K562 (cell line): ENCODE data around the gene PTGES3. TPM values are rescaled to one million over a fixed set of nuclear protein-coding genes. Genes with fewer than 3 reads are reported as not detected.

ENCODE experiments used
- CBX2 ChIP-seq: fragments of 200-600 bp; sonication (generic); IDR thresholded peaks from one replicate; pipeline ENCODE4 v1.6.1; 2012; ENCODE audit warnings: mild to moderate bottlenecking, low read length, inconsistent platforms; ENCODE audit not compliant: insufficient read depth, poor library complexity, severe bottlenecking
- ETV5 ChIP-seq: sonication (generic); formaldehyde crosslinking; IDR thresholded peaks from 2 replicates; pipeline ENCODE4 v1.4.0; 2020; ENCODE audit warnings: low read depth, mild to moderate bottlenecking, missing genetic modification reagents
- EWSR1 ChIP-seq: fragments of 450-650 bp; IDR thresholded peaks from 2 replicates; pipeline ENCODE4 v1.6.1; 2018; ENCODE audit warnings: borderline replicate concordance, mild to moderate bottlenecking, low read depth, moderate library complexity; ENCODE audit not compliant: partially characterized antibody
- GABPB1 ChIP-seq: sonication (generic); formaldehyde crosslinking; IDR thresholded peaks from 2 replicates; pipeline ENCODE4 v1.8.0; 2022; ENCODE audit warnings: mild to moderate bottlenecking, missing genetic modification reagents
- HDAC6 ChIP-seq: IDR thresholded peaks from 2 replicates; pipeline ENCODE4 v1.6.1; 2012; ENCODE audit warnings: low read depth, mild to moderate bottlenecking, control low read depth, inconsistent platforms, low read length, moderate library complexity
- HEY1 ChIP-seq: fragments of 250-450 bp; sonication (Bioruptor Pico); IDR thresholded peaks from 2 replicates; pipeline ENCODE4 v1.5.0; 2020; ENCODE audit warnings: mild to moderate bottlenecking, moderate library complexity, borderline replicate concordance
- KLF16 ChIP-seq: IDR thresholded peaks from 2 replicates; pipeline ENCODE4 v1.6.1; 2016; ENCODE audit warnings: antibody characterized with exemption
- LCOR ChIP-seq: sonication (generic); formaldehyde crosslinking; IDR thresholded peaks from 2 replicates; pipeline ENCODE4 v1.8.0; 2022; ENCODE audit warnings: mild to moderate bottlenecking, missing genetic modification reagents
- PHTF2 ChIP-seq: fragments of 250-450 bp; sonication (Bioruptor Pico); IDR thresholded peaks from 2 replicates; pipeline ENCODE4 v1.5.0; 2021; ENCODE audit warnings: mild to moderate bottlenecking
- TRIM24 ChIP-seq, 2 experiments: fragments of 450-650 bp; IDR thresholded peaks; 2 replicates each; pipeline ENCODE4 v1.6.1; 2016
- XRCC3 ChIP-seq: fragments of 450-650 bp; IDR thresholded peaks from 2 replicates; pipeline ENCODE4 v1.6.1; 2017; ENCODE audit warnings: mild to moderate bottlenecking, moderate library complexity
- ZKSCAN1 ChIP-seq: fragments of 150-350 bp; IDR thresholded peaks from 2 replicates; pipeline ENCODE4 v1.6.1; 2016; ENCODE audit warnings: low read depth, low read length
- ZNF143 ChIP-seq: sonication (generic); formaldehyde crosslinking; IDR thresholded peaks from 2 replicates; pipeline ENCODE4 v1.9.0; 2022; ENCODE audit warnings: mild to moderate bottlenecking, missing genetic modification reagents
- ZNF224 ChIP-seq: sonication (generic); formaldehyde crosslinking; IDR thresholded peaks from 2 replicates; pipeline ENCODE4 v1.8.0; 2022; ENCODE audit warnings: mild to moderate bottlenecking, missing genetic modification reagents
- ZNF263 ChIP-seq: sonication (generic); formaldehyde crosslinking; IDR thresholded peaks from 2 replicates; pipeline ENCODE4 v1.8.0; 2022; ENCODE audit warnings: mild to moderate bottlenecking, missing genetic modification reagents, borderline replicate concordance
- ZNF384 ChIP-seq: IDR thresholded peaks from 2 replicates; pipeline ENCODE4 v1.6.1; 2012; ENCODE audit warnings: low read depth, low read length, improper control_type of control experiment
- polyA plus RNA-seq, 8 experiments: library from polyadenylated mRNA; depleted of rRNA in 4 of 8; stranded (reverse) in 5 of 8; unstranded in 3 of 8; fragments of >200 nt; fragmentation: Nextera tagmentation in 2 of 8; fragmentation: Illumina TruSeq in 1 of 8; extraction: Ambion mirVana in 2 of 8; extraction: Trizol in 1 of 8; gene quantifications; 2 replicates each; pipeline versions ENCODE4 v1.2.1 to v1.2.3, GENCODE V29; 2011 to 2014; ENCODE audit warnings: inconsistent platforms in 1 of 8, missing spikeins in 1 of 8
- total RNA-seq, 7 experiments: library from RNA; depleted of rRNA in 6 of 7; stranded (reverse); fragments of >200 nt in 6 of 7; fragmentation: Illumina TruSeq in 2 of 7; extraction: Trizol in 2 of 7; gene quantifications; 2 replicates each; pipeline versions ENCODE4 v1.2.1 to v1.2.3, GENCODE V29; 2011 to 2021; ENCODE audit warnings: low replicate concordance in 1 of 7
- TF ChIP-seq, protein P1 (sequence below): sonication (generic); formaldehyde crosslinking; IDR thresholded peaks from 2 replicates; pipeline ENCODE4 v1.8.0; 2022; ENCODE audit warnings: missing genetic modification reagents, mild to moderate bottlenecking, borderline replicate concordance
- TF ChIP-seq, protein P2 (sequence below), 2 experiments: fragments of 450-650 bp; conservative IDR thresholded peaks; 2 replicates each; pipeline ENCODE4 v1.6.1; 2017; ENCODE audit warnings: mild to moderate bottlenecking in 2 of 2, moderate library complexity in 2 of 2

The PTGES3 gene
- total and polyA plus RNA-seq, 9 of the 15 experiments (the other 6 are each of a cell fraction or from before 2014, with no cell fraction given): 163 to 501 (median 213) TPM

DNA sequence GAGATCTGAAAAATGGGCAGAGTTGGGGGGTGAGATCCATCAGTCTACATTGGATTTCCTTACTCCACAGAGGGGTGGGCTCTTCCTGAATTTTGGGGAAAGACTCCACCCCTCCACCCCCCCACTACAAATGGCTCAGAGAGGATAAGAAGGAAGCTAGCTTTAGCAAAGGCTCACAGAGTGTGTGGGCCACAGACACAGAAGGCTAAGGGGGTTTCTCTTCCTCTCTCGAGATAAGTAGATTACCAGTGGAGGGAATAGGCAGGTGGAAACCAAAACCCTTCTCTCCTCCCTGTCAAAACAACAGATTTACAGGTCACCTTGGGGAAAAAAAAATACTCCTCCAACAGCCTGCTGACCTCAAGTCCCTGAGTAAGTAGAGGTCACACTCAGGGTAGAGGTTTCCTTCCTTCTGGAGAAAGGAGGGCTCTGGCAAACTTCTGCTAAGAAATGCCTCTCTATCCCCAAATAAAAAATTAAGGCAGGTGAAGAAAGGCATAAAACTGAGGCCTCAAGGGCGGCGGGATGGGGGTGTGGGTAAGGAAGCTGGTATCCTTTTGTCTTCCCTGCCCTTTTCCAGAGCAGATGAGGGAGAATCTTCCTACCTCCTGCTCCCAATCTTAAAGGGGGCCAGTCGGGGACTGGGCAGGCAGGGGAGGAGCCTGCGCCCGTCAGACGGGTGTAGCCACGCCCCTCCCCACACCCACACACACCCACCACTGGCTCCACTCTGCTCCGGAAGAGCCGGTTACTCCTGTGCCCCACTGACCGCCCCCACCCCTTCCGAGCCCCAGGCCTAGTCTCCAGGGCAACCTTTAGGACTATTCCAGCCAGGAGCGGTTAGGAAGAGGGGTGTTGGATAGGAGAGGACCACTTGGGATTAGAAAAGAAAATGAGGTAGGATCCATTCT lies 56.0 kb downstream of the PTGES3 start (continued):
- TF ChIP-seq, protein P1, sequence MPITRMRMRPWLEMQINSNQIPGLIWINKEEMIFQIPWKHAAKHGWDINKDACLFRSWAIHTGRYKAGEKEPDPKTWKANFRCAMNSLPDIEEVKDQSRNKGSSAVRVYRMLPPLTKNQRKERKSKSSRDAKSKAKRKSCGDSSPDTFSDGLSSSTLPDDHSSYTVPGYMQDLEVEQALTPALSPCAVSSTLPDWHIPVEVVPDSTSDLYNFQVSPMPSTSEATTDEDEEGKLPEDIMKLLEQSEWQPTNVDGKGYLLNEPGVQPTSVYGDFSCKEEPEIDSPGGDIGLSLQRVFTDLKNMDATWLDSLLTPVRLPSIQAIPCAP (CRISPR knock-in tag): no peak
- TF ChIP-seq PHTF2: no peak
- peak; percentile 44; the same call in 1 of the 2 replicates for TF ChIP-seq ZNF263 (CRISPR knock-in tag)
- no peak for TF ChIP-seq ZKSCAN1
- 0 out of 2 replicates have a peak, but pooled peaks have one; percentile 18 for TF ChIP-seq ZNF384
- TF ChIP-seq, protein P2, sequence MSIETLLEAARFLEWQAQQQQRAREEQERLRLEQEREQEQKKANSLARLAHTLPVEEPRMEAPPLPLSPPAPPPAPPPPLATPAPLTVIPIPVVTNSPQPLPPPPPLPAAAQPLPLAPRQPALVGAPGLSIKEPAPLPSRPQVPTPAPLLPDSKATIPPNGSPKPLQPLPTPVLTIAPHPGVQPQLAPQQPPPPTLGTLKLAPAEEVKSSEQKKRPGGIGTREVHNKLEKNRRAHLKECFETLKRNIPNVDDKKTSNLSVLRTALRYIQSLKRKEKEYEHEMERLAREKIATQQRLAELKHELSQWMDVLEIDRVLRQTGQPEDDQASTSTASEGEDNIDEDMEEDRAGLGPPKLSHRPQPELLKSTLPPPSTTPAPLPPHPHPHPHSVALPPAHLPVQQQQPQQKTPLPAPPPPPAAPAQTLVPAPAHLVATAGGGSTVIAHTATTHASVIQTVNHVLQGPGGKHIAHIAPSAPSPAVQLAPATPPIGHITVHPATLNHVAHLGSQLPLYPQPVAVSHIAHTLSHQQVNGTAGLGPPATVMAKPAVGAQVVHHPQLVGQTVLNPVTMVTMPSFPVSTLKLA (conservative IDR thresholded peaks at IDR 0.05): peak in 1 of 2 experiments; percentile 50; a peak in 1 of 4 replicates
- TF ChIP-seq LCOR (CRISPR knock-in tag): no peak
- no peak for TF ChIP-seq EWSR1
- no peak for TF ChIP-seq HEY1 (CRISPR knock-in tag)
- no peak for TF ChIP-seq ZNF143 (CRISPR knock-in tag)
- 0 out of 2 replicates have a peak, but pooled peaks have one; percentile 9 for TF ChIP-seq ETV5 (CRISPR knock-in tag)
- TF ChIP-seq HDAC6: no peak
- no peak for TF ChIP-seq TRIM24 (IDR thresholded peaks at IDR 0.05)
- TF ChIP-seq KLF16: no peak
- TF ChIP-seq CBX2: no peak
- no peak for TF ChIP-seq XRCC3
- no peak for TF ChIP-seq ZNF224 (CRISPR knock-in tag)
- TF ChIP-seq GABPB1 (CRISPR knock-in tag): no peak
